Measurements from ENCODE around the gene TAAR2. TPM values are rescaled to one million over a fixed set of nuclear protein-coding genes. Genes with fewer than 3 reads are reported as not detected.

The TAAR2 gene
- polyA plus RNA-seq, 1 donor (not counting 4 experiments of a cell fraction or from before 2014, with no cell fraction given), result not detected

DNA sequence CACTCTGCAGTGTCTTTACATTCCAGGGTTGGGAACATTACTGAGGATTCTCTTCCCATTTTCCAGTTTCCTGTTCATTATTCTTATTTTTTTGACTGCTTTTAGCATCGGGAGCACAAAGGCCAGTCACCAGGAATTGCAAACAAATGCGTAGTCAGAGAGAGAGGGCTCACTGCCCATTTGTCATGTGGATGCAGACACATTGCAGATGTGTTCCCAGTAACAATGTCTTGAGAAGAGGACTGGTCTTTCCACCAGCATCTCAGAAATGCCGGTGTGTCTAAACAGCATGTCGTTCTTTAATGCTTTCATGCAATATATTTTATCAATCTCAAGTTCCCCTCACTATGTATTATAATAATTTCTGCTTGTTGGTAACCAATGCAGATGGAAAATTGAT, 54.9 kb downstream of the TAAR2 start:
- H3K4me1 ChIP-seq (ENCODE audit: control insufficient read depth, extremely low read depth, insufficient read depth, low read length), result no peaks in the 10 kb centered on the region
- no peaks in the 10 kb centered on the region for H3K36me3 ChIP-seq (ENCODE audit: control insufficient read depth in 2 of 2, extremely low read depth in 1 of 2, insufficient read depth in 2 of 2, low read length in 2 of 2)
- no peak overlapping the region for H2AFZ ChIP-seq (ENCODE audit: control insufficient read depth, low read length)
- no peaks in the 10 kb centered on the region for H4K20me1 ChIP-seq (ENCODE audit: control insufficient read depth, extremely low read depth, insufficient read depth, low read length)
- H3K4me3 ChIP-seq (ENCODE audit: control insufficient read depth in 2 of 3, extremely low read depth in 1 of 3, insufficient read depth in 2 of 3, low read depth in 1 of 3, low read length in 3 of 3), result no peak overlapping the region
- H3K9me3 ChIP-seq (ENCODE audit: control insufficient read depth, low read depth, low read length), result no peaks in the 10 kb centered on the region
- TF ChIP-seq, protein P1, sequence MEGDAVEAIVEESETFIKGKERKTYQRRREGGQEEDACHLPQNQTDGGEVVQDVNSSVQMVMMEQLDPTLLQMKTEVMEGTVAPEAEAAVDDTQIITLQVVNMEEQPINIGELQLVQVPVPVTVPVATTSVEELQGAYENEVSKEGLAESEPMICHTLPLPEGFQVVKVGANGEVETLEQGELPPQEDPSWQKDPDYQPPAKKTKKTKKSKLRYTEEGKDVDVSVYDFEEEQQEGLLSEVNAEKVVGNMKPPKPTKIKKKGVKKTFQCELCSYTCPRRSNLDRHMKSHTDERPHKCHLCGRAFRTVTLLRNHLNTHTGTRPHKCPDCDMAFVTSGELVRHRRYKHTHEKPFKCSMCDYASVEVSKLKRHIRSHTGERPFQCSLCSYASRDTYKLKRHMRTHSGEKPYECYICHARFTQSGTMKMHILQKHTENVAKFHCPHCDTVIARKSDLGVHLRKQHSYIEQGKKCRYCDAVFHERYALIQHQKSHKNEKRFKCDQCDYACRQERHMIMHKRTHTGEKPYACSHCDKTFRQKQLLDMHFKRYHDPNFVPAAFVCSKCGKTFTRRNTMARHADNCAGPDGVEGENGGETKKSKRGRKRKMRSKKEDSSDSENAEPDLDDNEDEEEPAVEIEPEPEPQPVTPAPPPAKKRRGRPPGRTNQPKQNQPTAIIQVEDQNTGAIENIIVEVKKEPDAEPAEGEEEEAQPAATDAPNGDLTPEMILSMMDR (optimal IDR thresholded peaks at IDR 0.05 in 1 of 3, IDR thresholded peaks at IDR 0.05 in 1 of 3, conservative IDR thresholded peaks at IDR 0.05 in 1 of 3; ENCODE audit: extremely low read depth in 1 of 3, insufficient read depth in 2 of 3, low read length in 3 of 3), result no peak
- no peak for TF ChIP-seq EZH2 (IDR thresholded peaks at IDR 0.05; ENCODE audit: low read length)
- dilution Hi-C loops (cut with MboI; ENCODE audit: extremely low pct_ligation_motif_present, low sequenced_read_pairs), result no loop called here
- no peak for FAIRE-seq
- no peak overlapping the region for H3K27ac ChIP-seq (ENCODE audit: control insufficient read depth, insufficient read depth, low read length)
- DNase-seq (ENCODE audit: low read depth, low spot score), result no peak
- no peak overlapping the region for H3K4me2 ChIP-seq (ENCODE audit: control insufficient read depth, extremely low read depth, insufficient read depth, low read depth, low read length)
- H3K9me1 ChIP-seq (ENCODE audit: control insufficient read depth, extremely low read depth, insufficient read depth, low read length), result no peaks in the 10 kb centered on the region
- H3K27me3 ChIP-seq (ENCODE audit: control insufficient read depth, extremely low read depth, insufficient read depth, low read length), result peaks cover 6% of the 10 kb centered on the region
- H3K79me2 ChIP-seq (ENCODE audit: control insufficient read depth, insufficient read depth, low read length), result no peaks in the 10 kb centered on the region
- no peak overlapping the region for H3K9ac ChIP-seq (ENCODE audit: control insufficient read depth, extremely low read depth, insufficient read depth, low read length)

DNA sequence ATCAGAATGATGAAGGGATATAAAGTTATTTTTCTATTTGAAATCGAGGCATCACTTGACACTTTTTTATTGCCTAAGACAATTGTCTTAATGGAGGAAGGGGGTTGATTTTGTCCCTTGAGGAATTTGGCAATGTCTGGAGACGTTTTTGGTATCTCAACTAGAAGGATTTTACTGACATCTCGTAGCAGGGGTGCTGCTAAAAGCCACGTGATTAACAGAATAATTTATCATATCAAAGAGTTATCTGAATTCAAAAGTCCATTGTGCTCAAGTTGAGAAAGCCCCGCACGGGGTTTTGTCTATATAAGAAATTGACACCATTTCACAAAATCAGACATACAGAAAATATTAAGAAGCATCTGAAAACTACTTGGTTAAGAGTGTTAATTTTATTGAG, 55.5 kb downstream of the TAAR2 start:
- dilution Hi-C loops (cut with MboI; ENCODE audit: extremely low pct_ligation_motif_present, low sequenced_read_pairs), result no loop called here
- peaks cover 6% of the 10 kb centered on the region for H3K27me3 ChIP-seq (ENCODE audit: control insufficient read depth, extremely low read depth, insufficient read depth, low read length)
- no peak overlapping the region for H3K27ac ChIP-seq (ENCODE audit: control insufficient read depth, insufficient read depth, low read length)
- H2AFZ ChIP-seq (ENCODE audit: control insufficient read depth, low read length), result no peak overlapping the region
- no peaks in the 10 kb centered on the region for H3K79me2 ChIP-seq (ENCODE audit: control insufficient read depth, insufficient read depth, low read length)
- DNase-seq (ENCODE audit: low read depth, low spot score) (no peak), FAIRE-seq (no peak)
- H3K4me3 ChIP-seq (ENCODE audit: control insufficient read depth in 2 of 3, extremely low read depth in 1 of 3, insufficient read depth in 2 of 3, low read depth in 1 of 3, low read length in 3 of 3), result no peak overlapping the region
- no peak overlapping the region for H3K9ac ChIP-seq (ENCODE audit: control insufficient read depth, extremely low read depth, insufficient read depth, low read length)
- H3K4me1 ChIP-seq (ENCODE audit: control insufficient read depth, extremely low read depth, insufficient read depth, low read length), result no peaks in the 10 kb centered on the region
- no peaks in the 10 kb centered on the region for H3K9me1 ChIP-seq (ENCODE audit: control insufficient read depth, extremely low read depth, insufficient read depth, low read length)
- no peaks in the 10 kb centered on the region for H4K20me1 ChIP-seq (ENCODE audit: control insufficient read depth, extremely low read depth, insufficient read depth, low read length)
- TF ChIP-seq EZH2 (IDR thresholded peaks at IDR 0.05; ENCODE audit: low read length), result no peak
- TF ChIP-seq, protein P1 (optimal IDR thresholded peaks at IDR 0.05 in 1 of 3, IDR thresholded peaks at IDR 0.05 in 1 of 3, conservative IDR thresholded peaks at IDR 0.05 in 1 of 3; ENCODE audit: extremely low read depth in 1 of 3, insufficient read depth in 2 of 3, low read length in 3 of 3), result no peak
- H3K4me2 ChIP-seq (ENCODE audit: control insufficient read depth, extremely low read depth, insufficient read depth, low read depth, low read length), result no peak overlapping the region
- no peaks in the 10 kb centered on the region for H3K36me3 ChIP-seq (ENCODE audit: control insufficient read depth in 2 of 2, extremely low read depth in 1 of 2, insufficient read depth in 2 of 2, low read length in 2 of 2)
- H3K9me3 ChIP-seq (ENCODE audit: control insufficient read depth, low read depth, low read length), result no peaks in the 10 kb centered on the region

Measured in keratinocyte (primary cell).